BLaER1 treated with 17β-estradiol and CSF1 and Interleukin-3, amounts not matched to agents 10 nM and 100 nM (cell line): ENCODE data around the gene SLC35B2.

Experiments used
- H3K27ac ChIP-seq, 11 experiments: shearing (Covaris generic); formaldehyde crosslinking; 2 replicates each; pipeline ENCODE4 v1.8.1; 2022
- H3K27me3 ChIP-seq, 11 experiments: shearing (Covaris generic); formaldehyde crosslinking; 2 replicates each; pipeline ENCODE4 v1.8.1; 2022
- H3K36me3 ChIP-seq, 11 experiments: shearing (Covaris generic); formaldehyde crosslinking; 2 replicates each; pipeline ENCODE4 v1.8.1; 2022
- H3K4me1 ChIP-seq, 10 experiments: shearing (Covaris generic); formaldehyde crosslinking; 2 replicates each; pipeline ENCODE4 v1.8.1; 2022
- H3K4me2 ChIP-seq, 11 experiments: shearing (Covaris generic); formaldehyde crosslinking; 2 replicates each; pipeline ENCODE4 v1.8.1; 2022
- H3K4me3 ChIP-seq, 10 experiments: shearing (Covaris generic); formaldehyde crosslinking; 2 replicates each; pipeline ENCODE4 v1.8.1; 2022
- H3K9ac ChIP-seq, 11 experiments: shearing (Covaris generic); formaldehyde crosslinking; 2 replicates each; pipeline ENCODE4 v1.8.1; 2022
- H3K9me3 ChIP-seq, 11 experiments: shearing (Covaris generic); formaldehyde crosslinking; replicated peaks in 1 of 11; 2 replicates each; pipeline ENCODE4 v1.8.1; 2022
- H4K20me1 ChIP-seq, 11 experiments: shearing (Covaris generic); formaldehyde crosslinking; 2 replicates each; pipeline ENCODE4 v1.8.1; 2022
- Cebpa-rat ChIP-seq, 11 experiments: shearing (Covaris generic); IDR thresholded peaks; 2 replicates each; pipeline ENCODE4 v1.8.1; 2022

The SLC35B2 gene

GRCh38 chr6:44266347-44266746, 9.0 kb upstream of the SLC35B2 start:
- Histone ChIP-seq H3K9me3 (no peaks in the 10 kb centered on the region), H3K27ac (peak overlapping the region in 4 of 11 experiments; percentile 53 to 94 (median 59); a peak in 6 of 22 replicates), H3K4me3 (no peak overlapping the region), H3K36me3 (peaks cover 7 to 21% (median 15%) of the 10 kb centered on the region in 11 experiments), H3K9ac (no peak overlapping the region), H4K20me1 (peaks cover 6 to 59% (median 44%) of the 10 kb centered on the region in 11 experiments; a peak in 21 of 22 replicates), H3K4me2 (peak overlapping the region in 7 of 11 experiments; percentile 56 to 98 (median 71); a peak in 12 of 22 replicates), H3K4me1 (peaks cover 45 to 64% (median 55%) of the 10 kb centered on the region in 10 experiments), H3K27me3 (peaks cover 32 to 36% (median 34%) of the 10 kb centered on the region in 11 experiments)
- TF ChIP-seq Cebpa-rat (IDR thresholded peaks at IDR 0.05) = no peak

- peaks cover 11 to 58% (median 47%) of the 10 kb centered on the region in 11 experiments; a peak in 21 of 22 replicates for H4K20me1 ChIP-seq
- no peaks in the 10 kb centered on the region for H3K9me3 ChIP-seq
- peak overlapping the region in 7 of 11 experiments; percentile 26 to 94 (median 55); a peak in 11 of 22 replicates for H3K27ac ChIP-seq
- H3K27me3 ChIP-seq = peaks cover 27 to 31% (median 29%) of the 10 kb centered on the region in 11 experiments
- TF ChIP-seq Cebpa-rat (IDR thresholded peaks at IDR 0.05) = no peak
- peaks cover 13 to 26% (median 20%) of the 10 kb centered on the region in 11 experiments for H3K36me3 ChIP-seq
- H3K4me2 ChIP-seq = peak overlapping the region in 10 of 11 experiments; percentile 9 to 98 (median 70); a peak in 19 of 22 replicates
- H3K4me1 ChIP-seq = peaks cover 51 to 70% (median 60%) of the 10 kb centered on the region in 10 experiments
- H3K9ac ChIP-seq = peak overlapping the region in 5 of 11 experiments; percentile 4 to 94 (median 90); a peak in 5 of 22 replicates
- peak overlapping the region in 9 of 10 experiments; percentile 83 to 98 (median 95); a peak in 11 of 20 replicates for H3K4me3 ChIP-seq
Observed at GRCh38 chr6:44265722-44266233, 8.4 kb upstream of the SLC35B2 start.

GRCh38 chr6:44265007-44265721, 7.8 kb upstream of the SLC35B2 start, which contains the start of gene NFKBIE:
NFKBIE (minus strand) TSS chr6:44265551; CDS start chr6:44265346, 205 bp downstream.
- Histone ChIP-seq H3K27me3 (peaks cover 21 to 25% (median 22%) of the 10 kb centered on the region in 11 experiments), H3K27ac (peak within 1 kb of the TSS; percentile 76 to 94 (median 91)), H4K20me1 (peaks cover 14 to 65% (median 52%) of the 10 kb centered on the region in 11 experiments; a peak in 21 of 22 replicates), H3K9me3 (no peaks in the 10 kb centered on the region), H3K4me3 (peak within 1 kb of the TSS; percentile 72 to 98 (median 94)), H3K36me3 (peaks cover 17 to 32% (median 25%) of the 10 kb centered on the region in 11 experiments), H3K9ac (peak within 1 kb of the TSS; percentile 82 to 95 (median 91)), H3K4me1 (peaks cover 57 to 76% (median 66%) of the 10 kb centered on the region in 10 experiments), H3K4me2 (peak within 1 kb of the TSS; percentile 95 to 100 (median 99))
- TF ChIP-seq Cebpa-rat (IDR thresholded peaks at IDR 0.05) = no peak

GRCh38 chr6:44264154-44265006, 7.1 kb upstream of the SLC35B2 start:
- Histone ChIP-seq H3K9ac (peak overlapping the region; percentile 82 to 95 (median 91)), H3K4me2 (peak overlapping the region; percentile 95 to 100 (median 99)), H3K4me3 (peak overlapping the region; percentile 72 to 98 (median 94)), H3K27me3 (peaks cover 13 to 17% (median 15%) of the 10 kb centered on the region in 11 experiments), H3K27ac (peak overlapping the region; percentile 76 to 94 (median 91)), H3K4me1 (peaks cover 58 to 73% (median 66%) of the 10 kb centered on the region in 10 experiments), H3K36me3 (peaks cover 24 to 40% (median 33%) of the 10 kb centered on the region in 11 experiments), H3K9me3 (no peaks in the 10 kb centered on the region), H4K20me1 (peaks cover 19 to 64% (median 52%) of the 10 kb centered on the region in 11 experiments; a peak in 21 of 22 replicates)
- TF ChIP-seq Cebpa-rat (IDR thresholded peaks at IDR 0.05) = no peak

- Histone ChIP-seq H3K27me3 (peaks cover 5 to 8% (median 6%) of the 10 kb centered on the region in 11 experiments), H3K4me3 (peak overlapping the region; percentile 72 to 98 (median 94)), H3K27ac (peak overlapping the region; percentile 76 to 94 (median 91)), H3K36me3 (peaks cover 31 to 49% (median 41%) of the 10 kb centered on the region in 11 experiments), H3K9ac (peak overlapping the region; percentile 82 to 95 (median 91)), H3K4me2 (peak overlapping the region; percentile 95 to 100 (median 99)), H3K9me3 (no peaks in the 10 kb centered on the region), H4K20me1 (peaks cover 19 to 62% (median 56%) of the 10 kb centered on the region in 11 experiments; a peak in 21 of 22 replicates), H3K4me1 (peaks cover 57 to 73% (median 67%) of the 10 kb centered on the region in 10 experiments)
- no peak for TF ChIP-seq Cebpa-rat (IDR thresholded peaks at IDR 0.05)
Observed at GRCh38 chr6:44263354-44264100, 6.2 kb upstream of the SLC35B2 start.

- Histone ChIP-seq H3K4me1 (peaks cover 58 to 76% (median 68%) of the 10 kb centered on the region in 10 experiments), H3K27me3 (0 out of 22 replicates have a peak, but pooled peaks cover 0 to under 1% (median 0%) of the 10 kb centered on the region in 11 experiments), H3K27ac (peak overlapping the region; percentile 76 to 94 (median 91)), H3K4me3 (peak overlapping the region; percentile 72 to 98 (median 94)), H4K20me1 (peaks cover 19 to 66% (median 61%) of the 10 kb centered on the region in 11 experiments; a peak in 20 of 22 replicates), H3K36me3 (peaks cover 37 to 54% (median 46%) of the 10 kb centered on the region in 11 experiments), H3K9me3 (no peaks in the 10 kb centered on the region), H3K4me2 (peak overlapping the region; percentile 95 to 100 (median 99)), H3K9ac (peak overlapping the region; percentile 82 to 95 (median 91))
- TF ChIP-seq Cebpa-rat (IDR thresholded peaks at IDR 0.05) = no peak
Observed at GRCh38 chr6:44262467-44263353, 5.4 kb upstream of the SLC35B2 start.

GRCh38 chr6:44261581-44261980, 4.3 kb upstream of the SLC35B2 start:
- Histone ChIP-seq H3K9me3 (no peaks in the 10 kb centered on the region), H3K4me3 (peak overlapping the region in 5 of 10 experiments; percentile 72 to 96 (median 94); a peak in 9 of 20 replicates), H3K9ac (peak overlapping the region; percentile 16 to 95 (median 91); a peak in 11 of 22 replicates), H3K4me1 (peaks cover 62 to 73% (median 69%) of the 10 kb centered on the region in 10 experiments), H4K20me1 (peaks cover 19 to 70% (median 62%) of the 10 kb centered on the region in 11 experiments; a peak in 21 of 22 replicates), H3K27ac (peak overlapping the region in 5 of 11 experiments; percentile 11 to 94 (median 90); a peak in 3 of 22 replicates), H3K36me3 (peaks cover 37 to 54% (median 46%) of the 10 kb centered on the region in 11 experiments), H3K27me3 (no peaks in the 10 kb centered on the region), H3K4me2 (peak overlapping the region; percentile 95 to 100 (median 99); a peak in 20 of 22 replicates)
- TF ChIP-seq Cebpa-rat (IDR thresholded peaks at IDR 0.05) = no peak
